Fibroblast of gingiva (primary cell): ENCODE data around the gene DENND4B.

Experiments used
- DNase-seq: peaks from one replicate; pipeline ENCODE4 v3.0.0-alpha.2; 2011; ENCODE audit warnings: low read depth

Gene DENND4B

GRCh38 chr1:153945795-153946621, 510 bp downstream of the DENND4B start:
- DNase-seq: peak; percentile 84

- DNase-seq: peak; percentile 53
Measured at GRCh38 chr1:153945131-153945794, 1.3 kb downstream of the DENND4B start.

GRCh38 chr1:153944827-153945117, 1.7 kb downstream of the DENND4B start:
- DNase-seq: no peak

GRCh38 chr1:153944005-153944826, 2.3 kb downstream of the DENND4B start:
- DNase-seq: no peak

- no peak for DNase-seq
Measured at GRCh38 chr1:153942766-153943549, 3.6 kb downstream of the DENND4B start.

GRCh38 chr1:153941826-153942725, 4.4 kb downstream of the DENND4B start:
- DNase-seq: no peak

GRCh38 chr1:153940756-153941155, 5.8 kb downstream of the DENND4B start:
- DNase-seq: no peak

GRCh38 chr1:153939476-153939875, 7.0 kb downstream of the DENND4B start:
- DNase-seq: no peak

- no peak for DNase-seq
Measured at GRCh38 chr1:153938996-153939395, 7.5 kb downstream of the DENND4B start.

GRCh38 chr1:153937331-153937730, 9.2 kb downstream of the DENND4B start:
- no peak for DNase-seq

GRCh38 chr1:153936011-153936802, 10.3 kb downstream of the DENND4B start:
- DNase-seq: no peak

GRCh38 chr1:153934746-153935145, 11.8 kb downstream of the DENND4B start:
- no peak for DNase-seq

GRCh38 chr1:153933955-153934354, 12.6 kb downstream of the DENND4B start:
- DNase-seq: no peak

- no peak for DNase-seq
Measured at GRCh38 chr1:153933430-153933829, 13.1 kb downstream of the DENND4B start.

- DNase-seq: no peak
Measured at GRCh38 chr1:153932156-153933131, 14.1 kb downstream of the DENND4B start.

GRCh38 chr1:153929981-153930948, 16.3 kb downstream of the DENND4B start:
- DNase-seq: no peak

- DNase-seq: no peak
Measured at GRCh38 chr1:153929426-153929825, 17.1 kb downstream of the DENND4B start.
